ENCODE results near the gene ARL4C.

Gene ARL4C

DNA sequence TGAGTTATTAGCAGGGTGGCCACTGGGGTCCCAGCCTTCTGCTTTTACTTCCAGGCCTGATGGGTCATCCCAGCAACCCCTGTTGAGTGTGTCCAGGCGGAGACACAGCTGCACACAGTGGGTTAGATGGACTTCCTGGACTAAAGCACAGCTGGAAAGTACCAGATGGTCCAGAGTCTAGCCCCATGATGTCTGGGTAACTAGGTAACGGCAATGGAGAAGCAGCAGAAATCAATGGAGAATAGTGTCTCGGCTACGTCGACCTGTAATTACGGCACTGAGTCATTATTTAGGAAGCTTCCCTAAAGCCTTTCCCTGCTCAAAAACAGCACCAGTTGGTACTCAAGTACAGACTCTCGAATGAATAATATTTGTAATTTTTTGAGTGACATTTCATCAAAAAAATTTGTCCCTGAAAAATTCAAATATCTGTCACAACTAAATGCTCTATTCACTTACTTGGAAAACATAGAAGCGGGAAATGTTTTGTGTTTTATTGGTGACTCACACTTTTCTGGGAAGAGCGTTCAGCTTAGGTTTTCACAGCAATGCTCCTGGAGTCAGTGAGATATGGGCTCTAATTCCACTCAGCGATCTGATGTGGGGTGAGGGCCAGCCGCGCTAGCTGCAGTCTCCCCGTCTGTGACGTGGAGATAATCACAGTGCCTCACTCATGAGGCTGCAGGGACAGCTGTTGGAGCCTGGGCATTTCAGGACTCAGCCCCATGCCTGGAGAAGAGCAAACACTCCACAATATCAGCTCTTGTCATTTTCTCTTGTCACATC is 16.2 kb upstream of the ARL4C start:
- H3K4me3 ChIP-seq: no peak overlapping the region
- no peaks in the 10 kb centered on the region for H3K36me3 ChIP-seq
- H3K27me3 ChIP-seq: peaks cover 0 to 13% of the 10 kb centered on the region in 2 donors
- H3K27ac ChIP-seq: no peak overlapping the region
- no peaks in the 10 kb centered on the region for H3K9me3 ChIP-seq
- intact Hi-C loops (cut with DNase I; ENCODE audit: low total_unique reads): no loop called here
- no peaks in the 10 kb centered on the region for H3K4me1 ChIP-seq
- no peak for DNase-seq
- TF ChIP-seq, protein P1, sequence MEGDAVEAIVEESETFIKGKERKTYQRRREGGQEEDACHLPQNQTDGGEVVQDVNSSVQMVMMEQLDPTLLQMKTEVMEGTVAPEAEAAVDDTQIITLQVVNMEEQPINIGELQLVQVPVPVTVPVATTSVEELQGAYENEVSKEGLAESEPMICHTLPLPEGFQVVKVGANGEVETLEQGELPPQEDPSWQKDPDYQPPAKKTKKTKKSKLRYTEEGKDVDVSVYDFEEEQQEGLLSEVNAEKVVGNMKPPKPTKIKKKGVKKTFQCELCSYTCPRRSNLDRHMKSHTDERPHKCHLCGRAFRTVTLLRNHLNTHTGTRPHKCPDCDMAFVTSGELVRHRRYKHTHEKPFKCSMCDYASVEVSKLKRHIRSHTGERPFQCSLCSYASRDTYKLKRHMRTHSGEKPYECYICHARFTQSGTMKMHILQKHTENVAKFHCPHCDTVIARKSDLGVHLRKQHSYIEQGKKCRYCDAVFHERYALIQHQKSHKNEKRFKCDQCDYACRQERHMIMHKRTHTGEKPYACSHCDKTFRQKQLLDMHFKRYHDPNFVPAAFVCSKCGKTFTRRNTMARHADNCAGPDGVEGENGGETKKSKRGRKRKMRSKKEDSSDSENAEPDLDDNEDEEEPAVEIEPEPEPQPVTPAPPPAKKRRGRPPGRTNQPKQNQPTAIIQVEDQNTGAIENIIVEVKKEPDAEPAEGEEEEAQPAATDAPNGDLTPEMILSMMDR (IDR thresholded peaks at IDR 0.05): no peak

DNA sequence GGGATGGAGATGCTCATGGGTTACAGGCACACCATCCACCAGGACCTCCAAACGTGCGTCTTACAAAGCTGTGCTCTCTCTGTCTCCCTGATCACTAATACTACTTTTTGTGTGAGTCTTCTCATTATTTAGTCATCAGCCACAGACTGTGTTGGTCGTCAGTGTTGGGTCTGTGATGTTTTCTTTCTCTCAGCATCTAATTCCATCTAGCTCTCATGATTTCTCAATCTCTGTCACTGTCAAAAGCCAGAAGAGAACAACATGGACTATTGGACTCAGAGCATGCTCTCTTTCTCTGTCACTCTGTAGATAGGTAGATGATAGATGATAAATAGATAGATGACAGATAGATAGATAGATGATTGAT is 6.0 kb upstream of the ARL4C start:
- intact Hi-C loops (cut with DNase I; ENCODE audit: low total_unique reads): loop anchor here (5.0 kb wide), 1 partner anchor 216 kb away; no protein-coding TSS in a partner anchor
- Histone ChIP-seq H3K4me1 (no peaks in the 10 kb centered on the region), H3K4me3 (no peak overlapping the region), H3K9me3 (no peaks in the 10 kb centered on the region), H3K36me3 (no peaks in the 10 kb centered on the region), H3K27ac (no peak overlapping the region), H3K27me3 (peaks cover 0 to 17% of the 10 kb centered on the region in 2 donors)
- TF ChIP-seq, protein P1 (IDR thresholded peaks at IDR 0.05): no peak
- DNase-seq: no peak

DNA sequence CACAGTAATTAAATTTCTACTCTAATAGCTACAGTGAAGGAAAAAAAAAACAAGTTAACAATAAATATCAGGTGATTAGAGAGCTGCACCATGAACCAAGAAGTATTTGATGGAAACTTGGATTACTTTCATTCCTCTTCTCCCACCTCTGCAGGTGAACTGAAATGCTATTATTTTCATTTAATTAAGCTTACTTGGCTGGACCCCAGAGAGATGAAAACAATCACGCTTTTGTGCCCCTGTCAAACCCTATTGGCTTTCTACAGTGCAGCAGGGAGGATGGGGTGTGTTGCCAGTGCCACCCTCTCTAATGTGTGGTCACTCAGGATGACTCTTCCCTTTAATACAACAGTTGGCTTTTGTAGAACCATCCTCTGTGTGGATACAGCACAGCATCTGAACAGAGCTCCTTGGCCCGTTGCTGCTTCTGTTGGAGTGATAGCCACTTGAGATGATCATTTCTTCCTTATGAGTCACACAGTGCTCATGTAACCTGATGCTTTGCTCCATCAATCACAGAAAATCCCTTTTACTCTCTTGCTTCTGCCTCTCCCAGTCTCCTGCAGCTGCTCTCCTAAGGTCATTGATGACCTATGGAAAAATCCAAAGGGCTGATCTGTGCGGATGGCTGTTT is 5.5 kb upstream of the ARL4C start:
- intact Hi-C loops (cut with DNase I; ENCODE audit: low total_unique reads): loop anchor here (5.0 kb wide), 1 partner anchor 215 kb away; no protein-coding TSS in a partner anchor
- H3K9me3 ChIP-seq: no peaks in the 10 kb centered on the region
- TF ChIP-seq, protein P1 (IDR thresholded peaks at IDR 0.05): no peak
- H3K27me3 ChIP-seq: peaks cover 0 to 17% of the 10 kb centered on the region in 2 donors
- no peak overlapping the region for H3K4me3 ChIP-seq
- H3K36me3 ChIP-seq: no peaks in the 10 kb centered on the region
- H3K4me1 ChIP-seq: peaks cover 0 to 5% (median 0%) of the 10 kb centered on the region in 4 donors
- no peak overlapping the region for H3K27ac ChIP-seq
- no peak for DNase-seq

DNA sequence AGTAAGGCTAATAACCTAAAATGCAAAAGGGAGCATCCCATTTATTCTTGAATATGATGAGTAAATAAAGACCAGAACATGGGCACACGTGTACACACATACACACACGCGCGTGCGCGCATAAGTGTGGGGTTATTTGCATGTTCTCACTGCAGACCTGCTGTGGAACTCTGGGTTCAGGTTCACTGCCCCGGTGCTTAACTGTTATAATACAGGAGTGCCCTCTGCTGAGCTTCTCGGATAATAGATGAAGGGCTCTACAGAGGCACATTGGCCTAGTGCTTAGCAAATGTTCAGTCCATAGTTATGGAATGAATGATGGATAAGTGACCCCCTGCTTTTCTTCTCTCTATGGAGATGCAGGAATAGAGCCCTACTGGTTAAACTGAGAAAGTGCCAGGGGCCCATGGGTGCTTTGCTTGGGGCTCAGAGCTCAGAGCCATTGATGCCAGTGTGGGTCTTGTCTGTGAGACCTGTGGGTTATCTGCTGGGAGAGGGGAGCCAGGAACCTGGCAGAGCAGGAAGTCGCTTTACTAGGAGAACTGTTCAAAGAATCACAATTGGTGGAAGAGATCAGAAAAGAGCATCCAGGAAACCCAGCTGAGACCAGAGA is 3.6 kb upstream of the ARL4C start:
- peaks cover 0 to 16% (median 7%) of the 10 kb centered on the region in 4 donors for H3K4me1 ChIP-seq
- TF ChIP-seq, protein P1 (IDR thresholded peaks at IDR 0.05): peak; percentile 26 to 42
- H3K4me3 ChIP-seq: no peak overlapping the region
- DNase-seq: peak in 1 of 2 donors; percentile 43
- H3K36me3 ChIP-seq: no peaks in the 10 kb centered on the region
- H3K27ac ChIP-seq: no peak overlapping the region
- H3K9me3 ChIP-seq: no peaks in the 10 kb centered on the region
- intact Hi-C loops (cut with DNase I; ENCODE audit: low total_unique reads): loop anchor here (5.0 kb wide), 1 partner anchor 213 kb away; no protein-coding TSS in a partner anchor
- peaks cover 0 to 4% of the 10 kb centered on the region in 2 donors for H3K27me3 ChIP-seq

DNA sequence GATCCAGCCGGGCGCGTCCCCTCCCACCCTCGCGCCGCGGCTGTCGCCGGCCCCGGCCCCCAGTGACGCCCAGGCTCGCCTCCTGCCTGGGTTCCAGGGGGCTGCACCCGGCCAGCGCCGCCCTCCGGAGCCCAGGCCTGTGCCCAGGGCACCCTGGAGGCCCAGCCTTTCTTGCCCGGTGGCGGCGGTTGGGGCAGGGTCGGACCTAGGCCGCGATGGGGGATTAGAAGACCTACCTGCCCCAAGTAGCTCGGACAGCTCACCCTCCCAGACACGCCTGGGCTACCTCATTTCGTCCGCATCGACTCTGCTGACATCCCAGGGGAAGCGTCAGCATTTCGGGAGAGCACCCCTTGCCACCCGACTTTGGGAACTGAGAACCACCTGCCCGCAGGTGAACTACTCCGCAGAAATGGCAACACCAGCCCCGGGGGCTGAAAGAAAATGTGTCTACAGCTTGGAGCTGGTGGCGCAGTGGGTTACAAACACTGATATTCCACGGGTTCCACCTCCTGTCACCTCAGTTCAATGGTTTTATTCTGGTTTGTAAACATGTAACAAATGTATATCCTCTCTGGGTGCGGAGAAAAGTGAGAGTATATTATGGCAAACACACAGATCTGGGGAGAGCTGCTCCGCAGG is 834 bp upstream of the ARL4C start:
- Histone ChIP-seq H3K4me1 (peaks cover 0 to 23% (median 17%) of the 10 kb centered on the region in 4 donors), H3K27ac (peak overlapping the region; percentile 82 to 84), H3K4me3 (peak overlapping the region; percentile 62 to 75), H3K27me3 (peaks cover 0 to 3% of the 10 kb centered on the region in 2 donors), H3K36me3 (no peaks in the 10 kb centered on the region), H3K9me3 (no peaks in the 10 kb centered on the region)
- TF ChIP-seq, protein P1 (IDR thresholded peaks at IDR 0.05): no peak
- intact Hi-C loops (cut with DNase I; ENCODE audit: low total_unique reads): no loop called here
- DNase-seq: no peak
